Measurements from ENCODE around the gene DPP6.

- TF ChIP-seq POLR2AphosphoS5 (IDR thresholded peaks at IDR 0.05; ENCODE audit: borderline replicate concordance, low read depth, low read length): no peak
- TF ChIP-seq EZH2 (IDR thresholded peaks at IDR 0.05): no peak
- TF ChIP-seq FOXP2 (optimal IDR thresholded peaks at IDR 0.05; ENCODE audit: control extremely low read depth, extremely low read length, insufficient read depth): no peak
Measured at GRCh38 chr7:154695836-154696235, 643.6 kb downstream of the DPP6 start.
